Measurements from ENCODE around the gene TNFRSF25. TPM values are rescaled to one million over a fixed set of nuclear protein-coding genes. Genes with fewer than 3 reads are reported as not detected.

TNFRSF25 gene
- total and polyA plus RNA-seq, 2 of the 8 experiments (the other 6 are each of a cell fraction or from before 2014, with no cell fraction given), result 10.7 to 19.5 TPM

DNA sequence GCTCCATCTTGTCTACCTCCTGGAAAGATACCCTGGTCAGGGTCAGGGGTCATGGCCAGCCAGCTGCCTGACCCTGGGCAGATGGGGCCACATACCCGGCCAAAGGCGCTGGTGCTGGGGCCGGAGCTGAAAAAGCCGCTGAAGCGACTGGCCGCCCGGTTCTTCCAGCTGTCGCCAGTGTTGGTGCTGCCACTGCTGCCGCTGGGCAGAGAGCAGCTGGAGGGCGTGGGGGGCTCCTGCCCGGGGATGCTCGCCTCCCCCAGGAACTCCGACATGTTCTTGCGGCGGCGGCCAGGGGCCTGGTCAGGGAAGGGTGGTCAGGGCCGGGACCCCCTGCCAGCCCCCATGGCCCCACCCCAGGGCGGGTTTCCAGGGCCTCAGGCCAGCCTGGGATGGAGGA, 7.2 kb upstream of the TNFRSF25 start:
- no peak overlapping the region for H2BK20ac ChIP-seq (ENCODE audit: low read length)
- no peak for DNase-seq (ENCODE audit: low read depth in 1 of 2, low spot score in 2 of 2)
- FAIRE-seq, result no peak
- WGBS, 2 experiments (ENCODE audit: extremely low coverage in 1 of 2, insufficient coverage in 1 of 2, insufficient read length in 1 of 2, insufficient replicate concordance in 2 of 2, low coverage in 1 of 2, low lambda C conversion rate in 2 of 2, missing lambda C conversion rate in 1 of 2), result 87% methylated on average over 4 of the region's 18 CpGs; no CpG with 5 or more reads in 1 of the 2 experiments
- H3K27ac ChIP-seq (ENCODE audit: low read depth, low read length), result no peak overlapping the region
- CTCF ChIA-PET (ENCODE audit: partially characterized antibody), result interaction anchor here (0.5 to 6.1 kb wide), 18 partner anchors 11 to 848 kb away, joined by 3 to 79 read pairs (median 5); partner anchors contain the start of gene PLEKHG5
- POLR2A ChIA-PET (ENCODE audit: partially characterized antibody), result interaction anchor here (0.8 to 13.7 kb wide), 6 partner anchors 11 to 36 kb away, joined by 3 to 123 read pairs (median 6); no protein-coding TSS in a partner anchor
- H2BK15ac ChIP-seq (ENCODE audit: low read length), result no peak overlapping the region
- no peak overlapping the region for H3K9ac ChIP-seq (replicated peaks in 1 of 4; ENCODE audit: extremely low read depth in 1 of 4, low read depth in 3 of 4, low read length in 3 of 4)
- H2AK5ac ChIP-seq (ENCODE audit: low read depth, low read length), result no peak overlapping the region
- no peaks in the 10 kb centered on the region for H3K9me3 ChIP-seq (ENCODE audit: insufficient read depth in 2 of 2, low read depth in 1 of 2, low read length in 1 of 2)
- no peaks in the 10 kb centered on the region for H3K79me1 ChIP-seq (ENCODE audit: low read depth, low read length)
- H2AFZ ChIP-seq (ENCODE audit: low read length), result no peak overlapping the region
- no peak overlapping the region for H3K56ac ChIP-seq (replicated peaks; ENCODE audit: insufficient read length, low read depth, low read length)
- no peak overlapping the region for H3K23ac ChIP-seq (ENCODE audit: insufficient read length)
- H3K4me1 ChIP-seq (replicated peaks in 1 of 4; ENCODE audit: control insufficient read depth in 3 of 4, insufficient read depth in 4 of 4, low read length in 3 of 4), result peaks cover 0 to 22% (median 14%) of the 10 kb centered on the region in 4 experiments; a peak in 6 of 7 replicates
- no peak overlapping the region for H4K5ac ChIP-seq (ENCODE audit: insufficient read length, low read depth, low read length)
- H3K27me3 ChIP-seq (replicated peaks in 1 of 4; ENCODE audit: control insufficient read depth in 3 of 4, extremely low read depth in 1 of 4, insufficient read depth in 3 of 4, low read length in 3 of 4), result no peaks in the 10 kb centered on the region; a peak in 1 of 7 replicates
- no peak overlapping the region for H3K4me2 ChIP-seq (ENCODE audit: insufficient read depth in 1 of 2, low read depth in 2 of 2, low read length in 2 of 2)
- 0 out of 2 replicates have a peak overlapping the region, but pooled peaks have one; percentile 48 for H2BK5ac ChIP-seq (ENCODE audit: low read depth, low read length)
- no peak overlapping the region for H2BK120ac ChIP-seq (replicated peaks; ENCODE audit: low read depth, low read length)
- H3K23me2 ChIP-seq (ENCODE audit: low read depth, low read length), result no peaks in the 10 kb centered on the region
- no peak overlapping the region for H2BK12ac ChIP-seq (ENCODE audit: low read depth, low read length)
- peaks cover 5 to 18% (median 11%) of the 10 kb centered on the region in 4 experiments; a peak in 5 of 8 replicates for H3K36me3 ChIP-seq (ENCODE audit: control insufficient read depth in 2 of 4, insufficient read depth in 4 of 4, low read length in 3 of 4)
- no peak overlapping the region for H3K4me3 ChIP-seq (ENCODE audit: extremely low read depth in 1 of 4, insufficient read depth in 2 of 4, low read depth in 3 of 4, low read length in 4 of 4)
- no peak overlapping the region for H3K14ac ChIP-seq (ENCODE audit: insufficient read length)
- no peak overlapping the region for H3K18ac ChIP-seq (ENCODE audit: extremely low read depth, low read length)
- H3K79me2 ChIP-seq (ENCODE audit: control insufficient read depth in 1 of 2, insufficient read depth in 2 of 2, low read length in 2 of 2), result no peaks in the 10 kb centered on the region
- no peak overlapping the region for H4K8ac ChIP-seq (ENCODE audit: extremely low read depth, insufficient read depth, low read length)
- no peak overlapping the region for H3K4ac ChIP-seq (replicated peaks; ENCODE audit: insufficient read length, low read depth, low read length)
- no peak overlapping the region for H4K91ac ChIP-seq (replicated peaks; ENCODE audit: insufficient read length, low read length)
- peaks cover 5 to 12% of the 10 kb centered on the region in 2 experiments for H4K20me1 ChIP-seq (replicated peaks in 1 of 2; ENCODE audit: control insufficient read depth in 1 of 2, insufficient read depth in 2 of 2, low read length in 2 of 2)
- no peak for TF ChIP-seq ZNF274 (IDR thresholded peaks at IDR 0.05; ENCODE audit: borderline replicate concordance, extremely low read depth, low read length)

Measured in H1 (cell line).